Measurements from ENCODE around the gene ATE1.

The ATE1 gene

GRCh38 chr10:121792198-121792597, 135.6 kb downstream of the ATE1 start:
- Histone ChIP-seq H3K9ac (ENCODE audit: low read length) (no peak overlapping the region), H3K4me2 (ENCODE audit: low read length) (no peak overlapping the region), H3K9me2 (ENCODE audit: low read depth, low read length) (no peaks in the 10 kb centered on the region), H3K4me3 (ENCODE audit: low read depth, low read length, poor library complexity, severe bottlenecking) (no peak overlapping the region), H3K9me3 (ENCODE audit: low read length) (no peaks in the 10 kb centered on the region), H3K4me1 (ENCODE audit: insufficient read depth, low read length, severe bottlenecking) (no peaks in the 10 kb centered on the region), H4K20me1 (ENCODE audit: insufficient read depth, low read length) (no peaks in the 10 kb centered on the region), H3K79me2 (ENCODE audit: insufficient read depth, low read length) (no peaks in the 10 kb centered on the region), H3K36me3 (ENCODE audit: insufficient read depth, low read length) (peaks cover 16% of the 10 kb centered on the region; the same call in 1 of the 2 replicates), H2AFZ (ENCODE audit: low read length) (no peak overlapping the region), H3F3A (ENCODE audit: insufficient read depth, low read length) (no peaks in the 10 kb centered on the region), H3K27ac (ENCODE audit: low read depth, low read length, poor library complexity, severe bottlenecking) (no peak overlapping the region), H3K27me3 (ENCODE audit: insufficient read depth, low read length) (no peaks in the 10 kb centered on the region)
- TF ChIP-seq, protein P1, sequence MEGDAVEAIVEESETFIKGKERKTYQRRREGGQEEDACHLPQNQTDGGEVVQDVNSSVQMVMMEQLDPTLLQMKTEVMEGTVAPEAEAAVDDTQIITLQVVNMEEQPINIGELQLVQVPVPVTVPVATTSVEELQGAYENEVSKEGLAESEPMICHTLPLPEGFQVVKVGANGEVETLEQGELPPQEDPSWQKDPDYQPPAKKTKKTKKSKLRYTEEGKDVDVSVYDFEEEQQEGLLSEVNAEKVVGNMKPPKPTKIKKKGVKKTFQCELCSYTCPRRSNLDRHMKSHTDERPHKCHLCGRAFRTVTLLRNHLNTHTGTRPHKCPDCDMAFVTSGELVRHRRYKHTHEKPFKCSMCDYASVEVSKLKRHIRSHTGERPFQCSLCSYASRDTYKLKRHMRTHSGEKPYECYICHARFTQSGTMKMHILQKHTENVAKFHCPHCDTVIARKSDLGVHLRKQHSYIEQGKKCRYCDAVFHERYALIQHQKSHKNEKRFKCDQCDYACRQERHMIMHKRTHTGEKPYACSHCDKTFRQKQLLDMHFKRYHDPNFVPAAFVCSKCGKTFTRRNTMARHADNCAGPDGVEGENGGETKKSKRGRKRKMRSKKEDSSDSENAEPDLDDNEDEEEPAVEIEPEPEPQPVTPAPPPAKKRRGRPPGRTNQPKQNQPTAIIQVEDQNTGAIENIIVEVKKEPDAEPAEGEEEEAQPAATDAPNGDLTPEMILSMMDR (IDR thresholded peaks at IDR 0.05; ENCODE audit: low read length), result no peak
- no peak for TF ChIP-seq EZH2 (IDR thresholded peaks at IDR 0.05; ENCODE audit: borderline replicate concordance, low read length)

DNA sequence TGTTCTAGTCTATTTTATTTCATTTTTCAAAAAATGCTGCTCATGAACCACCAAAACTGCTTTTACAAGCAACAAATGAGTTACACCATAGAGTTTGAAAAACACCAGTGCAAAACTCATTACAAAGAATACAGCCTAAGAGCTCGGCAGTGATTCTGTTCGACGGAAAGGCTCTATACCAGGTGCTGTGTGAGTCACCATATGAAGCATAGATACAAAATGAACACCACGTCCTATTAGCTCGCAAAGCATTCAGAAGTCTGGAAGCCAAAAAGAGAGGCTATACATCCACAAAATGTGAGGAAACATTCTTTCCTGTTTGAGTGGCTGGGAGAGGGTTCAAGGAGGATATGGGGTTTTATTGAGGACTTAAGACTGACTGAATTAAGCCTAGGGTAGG, 136.1 kb downstream of the ATE1 start:
- no peaks in the 10 kb centered on the region for H3K4me1 ChIP-seq (ENCODE audit: insufficient read depth, low read length, severe bottlenecking)
- peaks cover 16% of the 10 kb centered on the region; the same call in 1 of the 2 replicates for H3K36me3 ChIP-seq (ENCODE audit: insufficient read depth, low read length)
- H2AFZ ChIP-seq (ENCODE audit: low read length), result no peak overlapping the region
- H3K9ac ChIP-seq (ENCODE audit: low read length), result no peak overlapping the region
- no peaks in the 10 kb centered on the region for H3K27me3 ChIP-seq (ENCODE audit: insufficient read depth, low read length)
- no peak overlapping the region for H3K4me2 ChIP-seq (ENCODE audit: low read length)
- H3K4me3 ChIP-seq (ENCODE audit: low read depth, low read length, poor library complexity, severe bottlenecking), result no peak overlapping the region
- H3K27ac ChIP-seq (ENCODE audit: low read depth, low read length, poor library complexity, severe bottlenecking), result no peak overlapping the region
- no peaks in the 10 kb centered on the region for H4K20me1 ChIP-seq (ENCODE audit: insufficient read depth, low read length)
- TF ChIP-seq EZH2 (IDR thresholded peaks at IDR 0.05; ENCODE audit: borderline replicate concordance, low read length), result no peak
- TF ChIP-seq, protein P1 (IDR thresholded peaks at IDR 0.05; ENCODE audit: low read length), result no peak
- no peaks in the 10 kb centered on the region for H3F3A ChIP-seq (ENCODE audit: insufficient read depth, low read length)
- no peaks in the 10 kb centered on the region for H3K79me2 ChIP-seq (ENCODE audit: insufficient read depth, low read length)
- H3K9me2 ChIP-seq (ENCODE audit: low read depth, low read length), result no peaks in the 10 kb centered on the region
- H3K9me3 ChIP-seq (ENCODE audit: low read length), result no peaks in the 10 kb centered on the region

DNA sequence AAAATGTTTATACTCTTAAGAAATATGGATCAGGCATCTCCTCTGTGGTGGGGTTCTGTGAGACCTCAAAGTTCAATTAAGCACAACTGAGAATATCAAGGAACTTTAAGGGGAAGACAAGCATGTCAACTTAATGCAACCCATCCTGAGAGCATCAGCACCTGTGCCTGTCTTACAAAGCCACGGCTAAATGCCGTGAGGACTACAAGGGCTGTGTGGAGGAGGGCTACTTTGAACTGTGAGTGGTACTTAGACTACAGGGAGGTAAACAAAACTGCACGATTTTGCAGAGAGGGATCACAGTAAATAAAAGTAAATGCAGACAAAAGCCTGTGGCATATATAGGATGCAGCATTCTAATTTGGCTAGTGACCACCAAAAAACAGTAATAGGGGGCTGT, 139.1 kb downstream of the ATE1 start:
- Histone ChIP-seq H3K36me3 (ENCODE audit: insufficient read depth, low read length) (peaks cover 16% of the 10 kb centered on the region; the same call in 1 of the 2 replicates), H3K27ac (ENCODE audit: low read depth, low read length, poor library complexity, severe bottlenecking) (no peak overlapping the region), H3K79me2 (ENCODE audit: insufficient read depth, low read length) (no peaks in the 10 kb centered on the region), H3K9me2 (ENCODE audit: low read depth, low read length) (no peaks in the 10 kb centered on the region), H3F3A (ENCODE audit: insufficient read depth, low read length) (no peaks in the 10 kb centered on the region), H3K9ac (ENCODE audit: low read length) (no peak overlapping the region), H3K9me3 (ENCODE audit: low read length) (no peaks in the 10 kb centered on the region), H3K27me3 (ENCODE audit: insufficient read depth, low read length) (no peaks in the 10 kb centered on the region), H4K20me1 (ENCODE audit: insufficient read depth, low read length) (no peaks in the 10 kb centered on the region), H3K4me3 (ENCODE audit: low read depth, low read length, poor library complexity, severe bottlenecking) (no peak overlapping the region), H3K4me1 (ENCODE audit: insufficient read depth, low read length, severe bottlenecking) (no peaks in the 10 kb centered on the region), H3K4me2 (ENCODE audit: low read length) (no peak overlapping the region), H2AFZ (ENCODE audit: low read length) (no peak overlapping the region)
- TF ChIP-seq EZH2 (IDR thresholded peaks at IDR 0.05; ENCODE audit: borderline replicate concordance, low read length), result no peak
- TF ChIP-seq, protein P1 (IDR thresholded peaks at IDR 0.05; ENCODE audit: low read length), result no peak

Measured in OCI-LY1 (cell line).